Nephron progenitor cell (in vitro differentiated cells): ENCODE measurements around the gene MRGPRX3.
A peak's percentile ranks its signal among the peaks of the same experiment; 100 is the strongest.

Source experiments
- DNase-seq: peaks from one replicate; pipeline ENCODE4 v3.0.0; 2021
- H3K27ac Mint-ChIP-seq: 2 replicates; pipeline ENCODE4 v1.8.0; 2021; ENCODE audit warnings: mild to moderate bottlenecking, moderate library complexity, mixed read lengths
- H3K27me3 Mint-ChIP-seq: 2 replicates; pipeline ENCODE4 v1.8.0; 2021; ENCODE audit warnings: mild to moderate bottlenecking, low read depth, mixed read lengths; ENCODE audit not compliant: poor library complexity
- H3K36me3 Mint-ChIP-seq: 2 replicates; pipeline ENCODE4 v1.8.0; 2021; ENCODE audit warnings: low read depth, mixed read lengths
- H3K4me1 Mint-ChIP-seq: 2 replicates; pipeline ENCODE4 v1.8.0; 2021; ENCODE audit warnings: mixed read lengths
- H3K4me3 Mint-ChIP-seq: 2 replicates; pipeline ENCODE4 v1.8.0; 2021; ENCODE audit warnings: mild to moderate bottlenecking, moderate library complexity, mixed read lengths
- H3K9me3 Mint-ChIP-seq: 2 replicates; pipeline ENCODE4 v1.8.0; 2021; ENCODE audit warnings: mild to moderate bottlenecking, moderate library complexity, mixed read lengths
- TF ChIP-seq, protein P1 (sequence below): fragments of 200-600 bp; sonication (generic); IDR thresholded peaks from 2 replicates; pipeline ENCODE4 v1.5.0; 2021; ENCODE audit warnings: antibody characterized with exemption

Gene MRGPRX3

DNA sequence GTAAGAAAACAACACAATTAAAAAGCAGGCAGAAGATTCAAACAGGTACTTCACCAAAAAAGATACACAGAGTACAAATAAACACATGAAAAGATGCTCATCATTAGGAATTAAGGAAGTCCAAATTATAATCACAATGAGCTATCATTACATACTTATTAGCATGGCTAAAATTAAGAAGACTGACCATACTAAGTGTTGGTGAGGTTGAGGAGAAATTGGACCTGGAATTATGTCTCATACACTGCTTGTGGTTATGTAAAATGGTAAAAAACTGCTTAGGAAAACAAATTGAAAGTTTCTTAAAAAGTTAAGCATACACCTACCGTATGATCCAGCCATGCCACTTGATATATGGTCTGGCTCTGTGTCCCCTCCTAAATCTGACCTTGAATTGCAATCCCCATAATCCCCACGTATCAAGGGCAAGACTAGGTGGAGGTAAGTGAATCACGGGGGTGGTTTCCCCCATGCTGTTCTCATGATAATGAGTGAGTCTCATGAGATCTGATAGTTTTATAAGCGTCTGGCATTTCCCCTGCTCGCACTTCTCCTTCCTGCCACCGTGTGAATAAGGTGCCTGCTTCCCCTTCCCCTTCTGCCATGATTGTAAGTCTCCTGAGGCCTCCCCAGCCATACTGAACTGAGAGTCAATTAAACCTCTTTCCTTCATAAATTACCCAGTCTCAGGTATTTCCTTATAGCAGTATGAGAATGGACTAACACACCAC lies 31.3 kb upstream of the MRGPRX3 start:
- Mint-ChIP-seq H3K36me3 (peaks cover 42% of the 10 kb centered on the region), H3K9me3 (no peaks in the 10 kb centered on the region), H3K4me1 (peaks cover 11% of the 10 kb centered on the region), H3K4me3 (no peak overlapping the region), H3K27me3 (peaks cover 2% of the 10 kb centered on the region), H3K27ac (no peak overlapping the region)
- TF ChIP-seq, protein P1, sequence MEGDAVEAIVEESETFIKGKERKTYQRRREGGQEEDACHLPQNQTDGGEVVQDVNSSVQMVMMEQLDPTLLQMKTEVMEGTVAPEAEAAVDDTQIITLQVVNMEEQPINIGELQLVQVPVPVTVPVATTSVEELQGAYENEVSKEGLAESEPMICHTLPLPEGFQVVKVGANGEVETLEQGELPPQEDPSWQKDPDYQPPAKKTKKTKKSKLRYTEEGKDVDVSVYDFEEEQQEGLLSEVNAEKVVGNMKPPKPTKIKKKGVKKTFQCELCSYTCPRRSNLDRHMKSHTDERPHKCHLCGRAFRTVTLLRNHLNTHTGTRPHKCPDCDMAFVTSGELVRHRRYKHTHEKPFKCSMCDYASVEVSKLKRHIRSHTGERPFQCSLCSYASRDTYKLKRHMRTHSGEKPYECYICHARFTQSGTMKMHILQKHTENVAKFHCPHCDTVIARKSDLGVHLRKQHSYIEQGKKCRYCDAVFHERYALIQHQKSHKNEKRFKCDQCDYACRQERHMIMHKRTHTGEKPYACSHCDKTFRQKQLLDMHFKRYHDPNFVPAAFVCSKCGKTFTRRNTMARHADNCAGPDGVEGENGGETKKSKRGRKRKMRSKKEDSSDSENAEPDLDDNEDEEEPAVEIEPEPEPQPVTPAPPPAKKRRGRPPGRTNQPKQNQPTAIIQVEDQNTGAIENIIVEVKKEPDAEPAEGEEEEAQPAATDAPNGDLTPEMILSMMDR = no peak
- DNase-seq = no peak

DNA sequence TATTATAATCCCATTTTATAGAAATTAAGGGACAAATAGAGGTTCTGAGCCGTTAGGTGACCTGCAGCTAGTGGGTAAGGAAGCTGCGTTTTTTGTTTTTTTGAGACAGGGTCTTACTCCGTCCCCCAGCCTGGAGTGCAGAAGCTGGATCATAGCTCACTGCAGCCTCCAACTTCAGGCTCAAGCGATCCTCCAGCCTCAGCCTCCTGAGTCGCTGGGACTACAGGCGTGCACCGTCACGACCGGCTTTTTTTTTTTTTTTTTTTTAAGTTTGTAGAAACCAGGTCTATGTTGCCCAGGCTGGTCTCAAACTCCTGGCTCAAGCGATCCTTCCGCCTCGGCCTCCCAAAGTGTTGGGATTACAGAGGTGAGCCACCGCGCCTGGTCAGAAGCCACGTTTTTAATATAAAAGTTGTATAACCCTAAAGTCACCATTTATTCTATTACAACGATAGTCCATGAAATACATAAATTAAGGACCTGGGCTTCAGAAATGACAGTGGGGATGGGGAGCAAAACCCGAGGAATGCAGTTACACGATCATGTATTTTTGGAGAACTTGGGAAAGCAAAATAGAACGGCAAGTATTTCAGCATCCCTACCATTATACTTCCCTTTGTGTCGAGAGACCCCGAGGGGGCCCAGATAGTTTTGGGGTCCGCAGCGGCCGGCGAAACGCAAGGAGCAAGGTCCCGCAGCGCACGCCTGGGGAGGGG lies 27.1 kb upstream of the MRGPRX3 start:
- DNase-seq = no peak
- peaks cover 32% of the 10 kb centered on the region for H3K36me3 Mint-ChIP-seq
- TF ChIP-seq, protein P1 = no peak
- no peaks in the 10 kb centered on the region for H3K9me3 Mint-ChIP-seq
- peaks cover 10% of the 10 kb centered on the region for H3K27me3 Mint-ChIP-seq
- H3K4me3 Mint-ChIP-seq = peak overlapping the region; percentile 97
- H3K27ac Mint-ChIP-seq = no peak overlapping the region
- H3K4me1 Mint-ChIP-seq = peaks cover 11% of the 10 kb centered on the region

DNA sequence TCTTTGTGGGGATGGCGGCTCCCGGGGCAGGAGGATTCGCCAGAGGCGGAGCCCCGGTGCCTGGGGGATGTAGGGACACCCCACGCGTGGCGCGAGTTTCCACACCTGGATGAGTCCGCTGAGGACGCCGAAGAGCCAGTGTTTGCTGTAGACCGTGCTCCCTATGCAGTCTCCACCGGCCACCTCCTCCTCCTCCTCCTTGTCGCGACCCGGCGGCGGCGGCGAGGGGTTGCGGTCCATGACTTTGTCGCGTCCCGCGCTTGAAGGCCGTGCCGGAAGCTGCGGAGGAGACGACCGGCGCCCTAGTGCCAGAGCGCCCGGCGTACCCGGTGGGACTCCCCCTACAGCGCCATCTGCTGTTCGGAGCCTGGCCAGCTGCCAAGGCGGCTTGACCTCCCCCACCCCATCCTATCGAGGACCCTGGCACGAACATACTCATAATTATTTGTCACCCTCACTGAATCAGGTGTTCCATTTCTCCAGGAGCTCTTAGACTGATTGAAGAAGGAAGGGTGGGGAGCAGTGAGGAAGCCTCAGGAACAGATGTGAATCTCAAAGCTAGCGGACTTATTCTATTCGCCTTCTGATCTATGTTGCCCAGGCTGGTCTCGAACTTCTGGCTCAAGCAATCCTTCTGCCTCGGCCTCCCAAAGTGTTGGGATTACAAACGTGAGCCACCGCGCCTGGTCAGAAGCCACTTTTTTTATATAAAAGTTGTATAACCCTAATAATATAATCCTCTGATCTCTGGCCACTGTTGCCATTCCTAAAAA lies 26.4 kb upstream of the MRGPRX3 start, which contains the start of gene SAAL1:
Gene SAAL1, minus strand, starts transcription at position 281 of the 773 bp plus-strand sequence. Its CDS starts 41 bp downstream, at position 240.
- H3K9me3 Mint-ChIP-seq = no peaks in the 10 kb centered on the region
- DNase-seq = peak; percentile 97
- TF ChIP-seq, protein P1 = peak; percentile 83
- H3K27me3 Mint-ChIP-seq = peaks cover 12% of the 10 kb centered on the region
- peak within 1 kb of the TSS; percentile 97 for H3K4me3 Mint-ChIP-seq
- H3K27ac Mint-ChIP-seq = no peak within 1 kb of the TSS
- peaks cover 11% of the 10 kb centered on the region for H3K4me1 Mint-ChIP-seq
- H3K36me3 Mint-ChIP-seq = peaks cover 26% of the 10 kb centered on the region

DNA sequence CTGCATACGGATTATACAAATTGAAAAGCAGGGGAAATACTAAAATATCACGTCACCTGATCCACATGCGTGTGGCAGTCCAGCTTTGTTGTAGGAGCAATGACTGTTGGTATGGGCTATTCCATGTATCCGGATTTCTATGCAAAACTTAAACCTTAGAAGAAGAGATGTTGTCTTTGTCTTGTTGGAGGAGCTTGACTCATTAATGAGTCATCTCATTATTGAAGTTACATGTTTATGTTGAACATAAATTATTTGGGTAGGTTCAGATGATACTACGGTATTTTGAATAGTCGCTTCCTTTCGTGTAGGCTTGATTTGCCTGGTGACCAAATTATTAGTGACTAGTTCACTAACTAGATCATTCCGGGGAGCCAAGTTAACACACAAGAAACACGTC lies 25.7 kb upstream of the MRGPRX3 start:
- Mint-ChIP-seq H3K27me3 (peaks cover 18% of the 10 kb centered on the region), H3K4me1 (peaks cover 11% of the 10 kb centered on the region), H3K9me3 (no peaks in the 10 kb centered on the region), H3K27ac (no peak overlapping the region), H3K36me3 (peaks cover 19% of the 10 kb centered on the region), H3K4me3 (peak overlapping the region; percentile 97)
- TF ChIP-seq, protein P1 = no peak
- DNase-seq = no peak

DNA sequence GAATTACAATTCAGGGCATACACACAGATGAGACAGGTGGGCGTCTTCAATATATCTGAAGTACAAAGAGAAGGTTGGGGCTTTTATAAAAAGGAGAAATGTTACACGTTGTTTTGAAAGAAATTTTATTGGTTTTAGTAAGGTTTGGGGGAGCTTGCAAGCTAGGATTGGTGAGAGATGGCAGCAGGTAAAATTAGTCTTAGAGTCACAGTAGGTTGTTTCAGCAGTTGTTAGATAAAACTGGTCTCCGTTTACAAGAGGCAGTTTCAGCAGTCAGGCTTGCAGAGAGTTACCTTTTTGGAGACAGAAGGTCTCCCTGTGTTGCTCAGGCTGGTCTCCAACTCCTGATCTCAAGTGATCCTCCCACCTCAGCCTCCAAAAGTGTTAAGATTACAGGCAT lies 24.1 kb upstream of the MRGPRX3 start:
- peaks cover 11% of the 10 kb centered on the region for H3K4me1 Mint-ChIP-seq
- peaks cover 32% of the 10 kb centered on the region for H3K27me3 Mint-ChIP-seq
- TF ChIP-seq, protein P1 = no peak
- no peak for DNase-seq
- no peaks in the 10 kb centered on the region for H3K9me3 Mint-ChIP-seq
- no peak overlapping the region for H3K27ac Mint-ChIP-seq
- H3K36me3 Mint-ChIP-seq = peaks cover 3% of the 10 kb centered on the region
- H3K4me3 Mint-ChIP-seq = no peak overlapping the region
